NB4 (cell line): ENCODE results near the gene MED28.

ENCODE experiments used
- DNase-seq: peaks from one replicate; pipeline ENCODE4 v3.0.0; 2010; ENCODE audit warnings: low read depth
- H3K4me3 ChIP-seq: one replicate; pipeline ENCODE4 v1.5.1; 2011; ENCODE audit warnings: mild to moderate bottlenecking, low read depth, low read length, moderate library complexity
- MYC ChIP-seq: IDR thresholded peaks from 2 replicates; pipeline ENCODE4 v1.6.1; 2011; ENCODE audit warnings: low read depth, low read length
- POLR2A ChIP-seq: IDR thresholded peaks from 2 replicates; pipeline ENCODE4 v1.6.1; 2011; ENCODE audit warnings: mild to moderate bottlenecking; ENCODE audit not compliant: insufficient read length; ENCODE audit errors: extremely low read depth
- TF ChIP-seq, protein P1 (sequence below): IDR thresholded peaks from one replicate; pipeline ENCODE4 v1.5.1; 2012; ENCODE audit warnings: low read depth, low read length
- TF ChIP-seq, protein P2 (sequence below): IDR thresholded peaks from 2 replicates; pipeline ENCODE4 v1.6.1; 2011; ENCODE audit warnings: low read depth, low read length

Gene MED28

DNA sequence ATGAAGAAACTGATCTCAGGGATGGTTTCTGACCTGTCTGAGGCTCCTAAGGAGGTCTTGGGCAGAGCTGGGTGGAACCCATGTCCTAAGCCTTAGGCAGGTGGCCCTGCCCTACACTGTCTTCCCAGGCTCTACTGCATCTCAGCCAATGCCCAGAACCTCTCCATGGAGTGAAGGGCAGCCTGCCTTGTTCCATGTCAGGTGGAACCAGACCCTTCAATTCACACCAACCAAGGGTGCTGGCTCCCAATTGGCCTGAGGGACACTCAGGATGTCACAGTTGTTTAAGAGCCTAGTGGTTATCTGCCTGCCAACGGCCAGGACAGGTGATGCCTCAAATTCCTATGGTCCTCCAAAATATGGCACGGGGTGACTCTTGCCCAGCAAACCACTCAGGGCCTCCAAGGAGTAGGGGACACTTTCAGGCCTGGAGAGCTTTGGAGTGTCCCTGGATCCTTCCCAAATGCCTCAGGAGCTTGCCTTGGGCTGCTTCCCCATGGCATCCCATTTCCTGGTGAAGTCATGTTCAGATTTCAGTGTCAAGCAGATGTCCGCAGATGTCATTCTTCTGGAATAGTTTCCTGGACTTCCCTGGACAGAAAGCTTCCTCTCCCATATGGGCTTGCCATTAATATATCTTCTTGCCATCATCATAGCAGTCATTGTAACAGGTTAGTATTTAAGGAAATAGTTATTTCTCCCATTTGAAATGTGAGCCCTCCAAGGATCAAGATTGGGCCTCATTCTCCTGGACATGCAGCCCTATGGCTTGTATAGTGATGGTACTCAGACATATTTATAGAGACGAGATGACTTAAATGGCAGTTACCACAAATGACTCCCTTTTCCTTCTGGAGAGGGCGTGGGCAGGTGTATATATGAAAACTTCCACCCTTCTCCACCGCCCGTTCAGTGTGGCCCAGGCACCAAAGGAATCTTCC, 67.1 kb downstream of the MED28 start:
- TF ChIP-seq MYC (no peak), POLR2A (no peak)
- TF ChIP-seq, protein P1, sequence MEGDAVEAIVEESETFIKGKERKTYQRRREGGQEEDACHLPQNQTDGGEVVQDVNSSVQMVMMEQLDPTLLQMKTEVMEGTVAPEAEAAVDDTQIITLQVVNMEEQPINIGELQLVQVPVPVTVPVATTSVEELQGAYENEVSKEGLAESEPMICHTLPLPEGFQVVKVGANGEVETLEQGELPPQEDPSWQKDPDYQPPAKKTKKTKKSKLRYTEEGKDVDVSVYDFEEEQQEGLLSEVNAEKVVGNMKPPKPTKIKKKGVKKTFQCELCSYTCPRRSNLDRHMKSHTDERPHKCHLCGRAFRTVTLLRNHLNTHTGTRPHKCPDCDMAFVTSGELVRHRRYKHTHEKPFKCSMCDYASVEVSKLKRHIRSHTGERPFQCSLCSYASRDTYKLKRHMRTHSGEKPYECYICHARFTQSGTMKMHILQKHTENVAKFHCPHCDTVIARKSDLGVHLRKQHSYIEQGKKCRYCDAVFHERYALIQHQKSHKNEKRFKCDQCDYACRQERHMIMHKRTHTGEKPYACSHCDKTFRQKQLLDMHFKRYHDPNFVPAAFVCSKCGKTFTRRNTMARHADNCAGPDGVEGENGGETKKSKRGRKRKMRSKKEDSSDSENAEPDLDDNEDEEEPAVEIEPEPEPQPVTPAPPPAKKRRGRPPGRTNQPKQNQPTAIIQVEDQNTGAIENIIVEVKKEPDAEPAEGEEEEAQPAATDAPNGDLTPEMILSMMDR = no peak
- TF ChIP-seq, protein P2, sequence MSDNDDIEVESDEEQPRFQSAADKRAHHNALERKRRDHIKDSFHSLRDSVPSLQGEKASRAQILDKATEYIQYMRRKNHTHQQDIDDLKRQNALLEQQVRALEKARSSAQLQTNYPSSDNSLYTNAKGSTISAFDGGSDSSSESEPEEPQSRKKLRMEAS = no peak
- H3K4me3 ChIP-seq = no peak overlapping the region
- no peak for DNase-seq

DNA sequence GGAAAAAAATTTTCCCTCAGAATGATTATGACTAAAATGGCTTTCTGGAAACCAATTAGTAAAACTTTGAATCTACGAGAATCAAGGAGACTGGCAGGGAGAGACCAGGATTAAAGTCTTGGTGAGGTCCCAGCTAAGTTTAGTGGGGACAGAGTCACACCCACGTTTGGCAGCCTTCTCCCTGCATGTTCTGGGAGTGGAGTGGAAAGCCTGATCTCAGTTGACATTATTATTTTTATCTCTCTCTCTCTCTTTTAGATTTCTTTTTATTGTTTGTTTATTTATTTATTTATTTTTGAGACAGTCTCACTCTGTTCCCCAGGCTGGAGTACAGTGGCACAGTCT, 67.8 kb downstream of the MED28 start:
- TF ChIP-seq, protein P1 = no peak
- no peak for TF ChIP-seq MYC
- TF ChIP-seq, protein P2 = no peak
- no peak for TF ChIP-seq POLR2A
- no peak overlapping the region for H3K4me3 ChIP-seq
- no peak for DNase-seq
